Measurements from ENCODE around the gene UMAD1. TPM values are rescaled to one million over a fixed set of nuclear protein-coding genes. Genes with fewer than 3 reads are reported as not detected.

The UMAD1 gene
- 11.3 TPM for total RNA-seq

GRCh38 chr7:7640221-7641128, at the start of gene UMAD1:
Gene UMAD1 (plus strand): TSS chr7:7640752. CDS start chr7:7673372, 32,620 bp downstream.

GRCh38 chr7:7718492-7718891, 77.9 kb downstream of the UMAD1 start, which contains the start of gene RPA3:
Gene RPA3 (minus strand): TSS chr7:7718607. CDS start chr7:7640418, 78,189 bp downstream.

Small RNAs within 50 kb of the gene (small RNA-seq; reads per million reads assigned to genes)
- gene RNU6-534P (ENCODE audit: low replicate concordance): not detected

Other genes starting within 250 kb of the UMAD1 start
- gene COL28A1, start 104.9 kb upstream of the UMAD1 start, total RNA-seq: 1.3 TPM
- 76.1 TPM for gene MIOS, start 73.9 kb upstream of the UMAD1 start, total RNA-seq
- gene RPA3, start 77.9 kb downstream of the UMAD1 start, total RNA-seq: 9.4 TPM